Chondrocyte (in vitro differentiated cells): ENCODE data around the gene CEMIP2. TPM values are rescaled to one million over a fixed set of nuclear protein-coding genes. Genes with fewer than 3 reads are reported as not detected.
A peak's percentile ranks its signal among the peaks of the same experiment; 100 is the strongest.

Experiments used
- DNase-seq: peaks from one replicate; pipeline ENCODE4 v3.0.0; 2021; ENCODE audit warnings: mixed read lengths, low spot score
- H3K27ac Mint-ChIP-seq: one replicate; pipeline ENCODE4 v1.8.0; 2021; ENCODE audit warnings: mild to moderate bottlenecking, moderate library complexity, mixed read lengths; ENCODE audit not compliant: unreplicated experiment
- H3K27me3 Mint-ChIP-seq: 2 replicates; pipeline ENCODE4 v1.8.0; 2021; ENCODE audit warnings: low read depth, mixed read lengths
- H3K36me3 Mint-ChIP-seq: 2 replicates; pipeline ENCODE4 v1.8.0; 2021; ENCODE audit warnings: low read depth, mixed read lengths
- H3K4me1 Mint-ChIP-seq: 2 replicates; pipeline ENCODE4 v1.8.0; 2021; ENCODE audit warnings: low read depth, mild to moderate bottlenecking, mixed read lengths
- H3K4me3 Mint-ChIP-seq: one replicate; pipeline ENCODE4 v1.8.0; 2021; ENCODE audit warnings: mild to moderate bottlenecking, moderate library complexity, mixed read lengths; ENCODE audit not compliant: unreplicated experiment
- H3K9me3 Mint-ChIP-seq: 2 replicates; pipeline ENCODE4 v1.8.0; 2021; ENCODE audit warnings: low read depth, mixed read lengths
- long read RNA-seq: library from polyadenylated mRNA; stranded (forward); transcript quantifications from one replicate; pipeline ENCODE4 v2.0.0, GENCODE V29; 2021
- total RNA-seq: library from RNA; stranded (reverse); gene quantifications from 3 replicates; pipeline ENCODE4 v1.2.1, GENCODE V29; 2021
- TF ChIP-seq, protein P1 (sequence below): fragments of 200-600 bp; sonication (generic); IDR thresholded peaks from 2 replicates; pipeline ENCODE4 v1.5.0; 2021; ENCODE audit warnings: antibody characterized with exemption, mild to moderate bottlenecking, moderate library complexity

CEMIP2 gene, protein sequence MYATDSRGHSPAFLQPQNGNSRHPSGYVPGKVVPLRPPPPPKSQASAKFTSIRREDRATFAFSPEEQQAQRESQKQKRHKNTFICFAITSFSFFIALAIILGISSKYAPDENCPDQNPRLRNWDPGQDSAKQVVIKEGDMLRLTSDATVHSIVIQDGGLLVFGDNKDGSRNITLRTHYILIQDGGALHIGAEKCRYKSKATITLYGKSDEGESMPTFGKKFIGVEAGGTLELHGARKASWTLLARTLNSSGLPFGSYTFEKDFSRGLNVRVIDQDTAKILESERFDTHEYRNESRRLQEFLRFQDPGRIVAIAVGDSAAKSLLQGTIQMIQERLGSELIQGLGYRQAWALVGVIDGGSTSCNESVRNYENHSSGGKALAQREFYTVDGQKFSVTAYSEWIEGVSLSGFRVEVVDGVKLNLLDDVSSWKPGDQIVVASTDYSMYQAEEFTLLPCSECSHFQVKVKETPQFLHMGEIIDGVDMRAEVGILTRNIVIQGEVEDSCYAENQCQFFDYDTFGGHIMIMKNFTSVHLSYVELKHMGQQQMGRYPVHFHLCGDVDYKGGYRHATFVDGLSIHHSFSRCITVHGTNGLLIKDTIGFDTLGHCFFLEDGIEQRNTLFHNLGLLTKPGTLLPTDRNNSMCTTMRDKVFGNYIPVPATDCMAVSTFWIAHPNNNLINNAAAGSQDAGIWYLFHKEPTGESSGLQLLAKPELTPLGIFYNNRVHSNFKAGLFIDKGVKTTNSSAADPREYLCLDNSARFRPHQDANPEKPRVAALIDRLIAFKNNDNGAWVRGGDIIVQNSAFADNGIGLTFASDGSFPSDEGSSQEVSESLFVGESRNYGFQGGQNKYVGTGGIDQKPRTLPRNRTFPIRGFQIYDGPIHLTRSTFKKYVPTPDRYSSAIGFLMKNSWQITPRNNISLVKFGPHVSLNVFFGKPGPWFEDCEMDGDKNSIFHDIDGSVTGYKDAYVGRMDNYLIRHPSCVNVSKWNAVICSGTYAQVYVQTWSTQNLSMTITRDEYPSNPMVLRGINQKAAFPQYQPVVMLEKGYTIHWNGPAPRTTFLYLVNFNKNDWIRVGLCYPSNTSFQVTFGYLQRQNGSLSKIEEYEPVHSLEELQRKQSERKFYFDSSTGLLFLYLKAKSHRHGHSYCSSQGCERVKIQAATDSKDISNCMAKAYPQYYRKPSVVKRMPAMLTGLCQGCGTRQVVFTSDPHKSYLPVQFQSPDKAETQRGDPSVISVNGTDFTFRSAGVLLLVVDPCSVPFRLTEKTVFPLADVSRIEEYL (N-terminal part only)
- total RNA-seq, result 23.3 to 24.4 TPM (median 23.7 TPM) in 3 replicates
- long read RNA-seq, full-length matches to known transcripts, result 3 of 3 reads
- long read RNA-seq, partial matches to known transcripts, result 0 of 3 reads
- long read RNA-seq, other reads (novel, unspliced or antisense), result 0 of 3 reads

DNA sequence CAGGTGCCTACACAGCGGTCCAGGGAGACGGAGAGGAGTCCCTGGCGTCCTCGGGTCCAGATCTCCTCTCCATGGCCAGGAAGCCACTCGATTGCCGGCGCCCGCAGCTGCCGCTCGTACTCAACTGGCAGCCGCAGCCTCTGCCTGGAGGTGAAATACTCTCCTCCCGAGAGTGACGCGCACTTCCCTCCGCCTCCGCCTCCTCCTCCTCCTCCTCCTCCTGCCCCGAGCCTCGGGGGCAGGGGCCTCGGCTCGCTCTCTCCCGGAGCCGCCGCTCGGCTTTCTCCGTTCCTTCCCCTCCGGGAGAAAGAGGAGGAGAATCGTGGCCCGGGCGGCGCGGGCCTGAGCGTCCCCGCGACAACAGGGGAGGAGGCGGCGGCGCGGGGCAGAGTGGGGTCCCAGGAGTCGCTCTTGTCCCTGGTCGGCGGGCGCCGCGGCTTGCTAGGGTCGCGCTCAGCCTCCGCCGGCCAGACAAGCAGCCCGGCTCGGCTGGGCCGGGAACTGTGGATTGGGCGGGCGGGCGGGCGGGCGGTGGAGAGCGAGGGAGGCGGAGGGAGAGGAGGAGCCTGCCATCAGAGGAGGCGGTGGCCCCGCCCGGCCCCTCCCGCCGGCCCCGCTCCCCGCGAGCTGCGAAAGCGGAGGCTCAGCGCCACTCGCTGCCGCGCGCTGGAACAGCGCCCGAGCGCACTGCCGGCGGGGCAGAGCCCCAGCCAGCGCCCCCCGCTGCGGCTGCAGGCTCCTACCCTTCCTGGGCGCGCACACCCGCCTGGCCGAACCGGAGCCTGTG is at the start of gene CEMIP2:
Gene CEMIP2, minus strand, starts transcription at position 126 of the 787 bp plus-strand sequence. CDS start 18,140 bp downstream, outside the sequence.
- H3K4me1 Mint-ChIP-seq, result peaks cover 40% of the 10 kb centered on the region

DNA sequence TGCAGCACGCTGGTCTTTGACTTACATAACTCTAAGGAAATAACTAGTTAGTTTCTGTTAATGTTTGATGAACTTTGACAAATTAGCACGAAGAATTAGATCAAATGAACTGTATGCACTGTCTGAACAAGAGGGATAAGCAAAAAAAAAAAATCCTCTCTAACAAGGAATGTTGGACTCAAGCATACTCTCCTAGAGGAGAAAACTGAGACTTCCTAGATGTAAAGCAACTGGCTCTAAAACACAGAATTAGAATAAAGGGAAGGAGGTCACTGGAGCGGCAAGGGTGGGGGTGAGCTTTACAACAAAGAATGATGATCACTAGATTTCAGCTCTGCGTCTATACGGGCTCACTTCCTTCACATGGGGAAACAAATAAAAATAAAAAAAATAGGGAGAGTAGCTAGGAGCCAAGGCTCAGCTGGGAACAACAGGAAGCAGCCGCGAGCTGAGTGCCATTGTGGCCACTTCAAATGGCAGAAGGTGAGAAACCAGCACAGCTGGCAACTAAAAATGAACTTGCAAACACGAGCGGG is 48.7 kb upstream of the CEMIP2 start:
- Mint-ChIP-seq H3K4me3 (no peak overlapping the region), H3K36me3 (no peaks in the 10 kb centered on the region), H3K9me3 (no peaks in the 10 kb centered on the region), H3K27me3 (no peaks in the 10 kb centered on the region), H3K4me1 (peaks cover 22% of the 10 kb centered on the region), H3K27ac (no peak overlapping the region)
- TF ChIP-seq, protein P1, sequence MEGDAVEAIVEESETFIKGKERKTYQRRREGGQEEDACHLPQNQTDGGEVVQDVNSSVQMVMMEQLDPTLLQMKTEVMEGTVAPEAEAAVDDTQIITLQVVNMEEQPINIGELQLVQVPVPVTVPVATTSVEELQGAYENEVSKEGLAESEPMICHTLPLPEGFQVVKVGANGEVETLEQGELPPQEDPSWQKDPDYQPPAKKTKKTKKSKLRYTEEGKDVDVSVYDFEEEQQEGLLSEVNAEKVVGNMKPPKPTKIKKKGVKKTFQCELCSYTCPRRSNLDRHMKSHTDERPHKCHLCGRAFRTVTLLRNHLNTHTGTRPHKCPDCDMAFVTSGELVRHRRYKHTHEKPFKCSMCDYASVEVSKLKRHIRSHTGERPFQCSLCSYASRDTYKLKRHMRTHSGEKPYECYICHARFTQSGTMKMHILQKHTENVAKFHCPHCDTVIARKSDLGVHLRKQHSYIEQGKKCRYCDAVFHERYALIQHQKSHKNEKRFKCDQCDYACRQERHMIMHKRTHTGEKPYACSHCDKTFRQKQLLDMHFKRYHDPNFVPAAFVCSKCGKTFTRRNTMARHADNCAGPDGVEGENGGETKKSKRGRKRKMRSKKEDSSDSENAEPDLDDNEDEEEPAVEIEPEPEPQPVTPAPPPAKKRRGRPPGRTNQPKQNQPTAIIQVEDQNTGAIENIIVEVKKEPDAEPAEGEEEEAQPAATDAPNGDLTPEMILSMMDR, result no peak
- no peak for DNase-seq

More for the DNA sequence above, at the start of gene CEMIP2:
- Mint-ChIP-seq H3K9me3 (no peaks in the 10 kb centered on the region), H3K4me3 (peak within 1 kb of the TSS; percentile 91), H3K27me3 (no peaks in the 10 kb centered on the region), H3K27ac (peak within 1 kb of the TSS; percentile 92), H3K36me3 (no peaks in the 10 kb centered on the region)
- TF ChIP-seq, protein P1, result peak; percentile 81
- peak; percentile 96 for DNase-seq

DNA sequence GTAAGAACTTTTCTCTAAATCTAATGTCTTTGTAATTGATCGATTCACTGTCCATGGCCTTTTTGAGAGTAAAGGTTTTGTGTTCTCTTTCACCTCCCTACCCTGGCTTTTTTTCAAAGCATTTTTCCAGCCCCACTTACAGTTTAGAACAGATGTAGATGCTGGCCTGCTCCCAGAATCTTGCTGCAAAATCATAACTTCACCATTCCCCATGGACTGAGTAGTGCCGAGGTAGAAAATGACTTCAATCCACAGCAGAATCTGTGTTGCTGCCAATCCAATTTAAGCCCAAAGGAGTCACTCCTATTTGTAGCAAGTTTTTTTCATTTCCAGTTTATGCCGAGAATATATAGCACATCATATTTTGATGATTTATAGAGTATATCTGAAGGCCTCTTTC is 46.5 kb upstream of the CEMIP2 start:
- peaks cover 15% of the 10 kb centered on the region for H3K4me1 Mint-ChIP-seq
- H3K27me3 Mint-ChIP-seq, result no peaks in the 10 kb centered on the region
- H3K27ac Mint-ChIP-seq, result no peak overlapping the region
- H3K9me3 Mint-ChIP-seq, result no peaks in the 10 kb centered on the region
- DNase-seq, result no peak
- no peaks in the 10 kb centered on the region for H3K36me3 Mint-ChIP-seq
- H3K4me3 Mint-ChIP-seq, result no peak overlapping the region
- TF ChIP-seq, protein P1, result no peak

- TF ChIP-seq, protein P1, result no peak
- no peaks in the 10 kb centered on the region for H3K9me3 Mint-ChIP-seq
- H3K27ac Mint-ChIP-seq, result no peak overlapping the region
- H3K4me3 Mint-ChIP-seq, result no peak overlapping the region
- no peak for DNase-seq
- H3K36me3 Mint-ChIP-seq, result no peaks in the 10 kb centered on the region
- H3K27me3 Mint-ChIP-seq, result no peaks in the 10 kb centered on the region
- H3K4me1 Mint-ChIP-seq, result peaks cover 15% of the 10 kb centered on the region
Observed at GRCh38 chr9:71814226-71814625, 45.9 kb upstream of the CEMIP2 start.
